ENCODE data around the gene ITIH4.

Gene ITIH4

DNA sequence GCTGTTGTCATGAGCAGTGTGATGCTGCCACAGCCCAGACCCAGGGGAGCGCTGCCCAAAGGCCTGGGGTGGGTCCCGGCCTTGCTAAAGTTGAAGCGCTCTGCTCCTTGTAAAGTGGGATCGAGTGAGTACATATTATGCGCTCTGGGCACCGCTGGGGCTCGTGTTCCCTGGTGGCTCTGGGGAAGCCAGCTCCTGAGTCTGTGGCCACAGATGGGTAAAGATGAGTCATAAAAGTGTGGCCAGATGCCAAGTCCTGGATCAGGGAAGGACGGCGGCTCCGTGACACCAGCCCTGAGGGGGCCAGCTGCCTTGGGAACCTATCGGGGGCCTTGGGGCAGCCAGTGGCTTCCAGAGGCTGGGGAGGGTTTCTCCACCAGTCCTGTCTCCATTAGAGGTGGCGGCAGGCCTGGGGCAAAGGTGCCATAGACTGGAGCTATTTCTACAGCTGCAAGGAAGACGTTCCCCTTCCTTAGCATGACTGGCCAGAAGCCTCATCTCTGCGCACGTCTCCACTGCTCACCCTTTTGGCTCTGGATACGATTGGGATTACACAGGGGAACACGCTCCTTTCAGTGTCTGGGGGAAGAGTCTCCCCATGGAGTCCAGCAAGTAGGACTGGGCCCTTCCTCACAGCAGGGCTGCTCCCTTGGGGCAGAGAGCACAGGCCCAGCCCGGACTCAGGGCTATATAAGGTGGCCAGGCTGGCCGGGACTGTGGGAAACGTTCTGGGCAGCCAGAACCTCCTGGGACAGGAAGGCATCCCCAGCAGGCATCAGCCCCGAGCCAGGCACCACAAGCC is 1.2 kb upstream of the ITIH4 start:
- no peak for DNase-seq (ENCODE audit: low read depth, low spot score)

DNA sequence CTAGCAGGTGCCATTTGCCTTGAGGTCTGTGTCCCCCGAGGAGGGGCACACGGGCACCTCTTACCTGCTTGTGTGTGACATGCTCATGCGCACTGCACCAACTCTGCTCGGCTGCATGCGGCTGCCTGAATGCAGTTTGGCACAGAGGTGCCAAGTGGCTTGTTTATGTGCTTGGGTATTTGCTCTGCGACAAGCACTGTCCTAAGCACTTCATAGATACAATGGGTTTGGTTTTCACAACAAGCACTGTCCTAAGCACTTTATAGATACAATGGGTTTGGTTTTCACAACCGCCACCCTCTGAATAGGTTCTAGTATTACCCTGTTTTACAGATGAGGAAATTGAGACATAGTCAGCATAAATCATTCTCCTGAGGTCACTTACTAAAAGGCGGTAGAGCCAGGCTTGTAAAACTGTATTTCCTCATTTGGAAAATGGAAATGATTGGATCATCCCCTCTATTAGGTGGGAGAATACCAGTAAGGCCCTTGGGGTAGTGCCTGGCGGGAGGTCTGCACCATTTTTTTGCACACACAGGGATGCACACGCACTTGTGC is 487 bp downstream of the ITIH4 start:
- no peak for DNase-seq (ENCODE audit: low read depth, low spot score)

DNA sequence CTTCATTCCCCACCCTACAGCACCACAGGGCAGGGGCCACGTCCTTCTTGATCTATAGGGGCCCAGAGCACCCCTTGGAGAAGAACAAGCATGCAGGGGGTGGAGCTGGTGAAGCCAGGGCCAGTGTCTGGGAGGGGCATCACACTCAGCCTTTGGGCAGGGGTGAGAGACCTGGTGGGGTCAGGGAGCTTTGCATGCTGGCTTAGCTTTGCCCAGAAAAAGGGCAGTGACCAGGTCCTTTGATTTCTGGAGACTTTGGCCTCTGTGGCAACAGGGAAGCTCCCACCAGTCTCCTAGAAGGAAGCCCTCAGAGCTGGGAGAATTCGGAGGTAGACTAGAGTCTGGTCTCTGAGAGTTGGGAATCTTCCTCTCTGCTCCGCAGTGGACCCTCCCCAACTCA is 990 bp downstream of the ITIH4 start:
- DNase-seq (ENCODE audit: low read depth, low spot score) = no peak

DNA sequence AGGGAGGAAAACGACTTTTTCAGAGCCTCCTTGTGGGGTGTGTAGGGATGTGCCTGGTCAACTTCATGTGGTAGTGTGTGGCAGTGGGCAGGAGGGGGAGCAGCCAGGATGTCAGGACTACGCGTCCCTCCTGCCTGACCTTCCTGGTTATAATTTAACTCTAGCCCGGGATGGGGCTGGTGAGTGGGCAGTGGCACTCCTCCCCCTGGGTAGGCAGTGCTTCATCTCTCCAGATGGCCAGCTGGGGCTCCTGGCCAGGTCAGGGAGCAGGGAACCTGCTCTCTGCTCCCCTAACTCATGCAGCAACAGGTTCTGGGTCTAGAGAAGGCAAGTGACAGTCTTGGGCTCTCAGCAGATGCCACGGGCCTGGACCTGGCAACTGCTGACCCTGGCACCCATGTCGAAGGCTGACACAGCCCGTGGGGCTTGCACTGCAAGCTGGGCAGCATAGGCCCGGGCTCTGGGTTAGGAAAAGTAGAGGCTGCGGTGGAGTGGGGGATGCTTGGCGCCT is 2.6 kb downstream of the ITIH4 start:
- DNase-seq (ENCODE audit: low read depth, low spot score) = no peak

DNA sequence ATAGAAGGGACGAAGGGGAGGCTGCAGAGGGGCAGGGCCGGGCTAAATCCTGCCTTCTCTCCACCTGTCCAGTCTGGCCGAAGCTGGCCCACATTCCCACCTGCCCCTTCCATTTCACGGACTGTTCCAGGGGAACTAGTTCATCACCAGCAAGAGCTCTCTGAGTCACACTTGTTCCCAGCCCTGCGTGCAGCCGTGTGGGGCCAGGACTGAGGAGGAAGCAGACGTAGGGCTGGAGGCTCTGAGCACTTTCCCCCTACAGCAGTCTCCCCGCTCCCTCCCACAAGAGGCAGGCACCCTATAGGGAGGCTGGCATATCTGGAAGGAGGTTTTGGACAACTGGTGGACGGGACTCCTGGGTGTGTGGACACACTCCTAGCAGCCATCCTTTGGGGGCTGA is 3.0 kb downstream of the ITIH4 start:
- no peak for DNase-seq (ENCODE audit: low read depth, low spot score)

DNA sequence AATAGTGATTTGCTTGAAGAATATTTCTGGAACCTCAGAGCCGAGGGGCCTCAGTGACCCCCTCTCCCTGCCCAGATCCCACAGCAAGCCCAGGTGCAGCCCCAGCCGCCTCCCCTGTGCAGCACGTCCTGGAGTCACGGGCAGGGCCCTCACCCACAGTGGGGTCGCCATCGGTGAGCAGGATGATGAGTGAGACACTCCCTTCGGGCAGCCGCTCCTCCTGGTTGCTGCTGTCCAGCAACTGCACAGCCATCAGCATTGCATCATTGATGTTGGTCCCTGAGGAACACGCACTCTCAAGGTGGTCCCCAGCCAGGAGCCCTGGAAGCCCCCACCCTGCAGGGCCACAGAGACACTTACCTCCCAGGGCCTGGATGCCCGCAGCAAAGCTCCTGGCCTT is 6.4 kb downstream of the ITIH4 start:
- DNase-seq (ENCODE audit: low read depth, low spot score) = no peak

DNA sequence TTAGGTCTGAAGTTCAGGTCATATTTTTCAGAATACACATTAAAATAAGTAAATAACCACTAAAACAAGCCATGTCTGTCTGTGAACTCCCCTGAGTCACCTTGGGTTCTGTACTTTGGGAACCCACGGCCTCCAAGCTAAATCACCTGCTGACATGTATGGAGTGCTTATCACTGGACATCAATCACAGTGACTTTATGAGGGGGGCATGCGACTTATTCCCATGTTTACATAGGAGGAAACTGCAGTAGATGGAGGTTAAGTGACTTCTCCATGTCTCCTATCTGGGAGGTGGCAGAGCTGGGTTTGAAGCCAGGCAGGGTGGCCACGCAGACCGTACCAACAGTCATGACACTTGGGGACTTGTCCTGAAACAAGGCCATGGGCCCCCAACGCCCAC is 8.1 kb downstream of the ITIH4 start:
- no peak for DNase-seq (ENCODE audit: low read depth, low spot score)

DNA sequence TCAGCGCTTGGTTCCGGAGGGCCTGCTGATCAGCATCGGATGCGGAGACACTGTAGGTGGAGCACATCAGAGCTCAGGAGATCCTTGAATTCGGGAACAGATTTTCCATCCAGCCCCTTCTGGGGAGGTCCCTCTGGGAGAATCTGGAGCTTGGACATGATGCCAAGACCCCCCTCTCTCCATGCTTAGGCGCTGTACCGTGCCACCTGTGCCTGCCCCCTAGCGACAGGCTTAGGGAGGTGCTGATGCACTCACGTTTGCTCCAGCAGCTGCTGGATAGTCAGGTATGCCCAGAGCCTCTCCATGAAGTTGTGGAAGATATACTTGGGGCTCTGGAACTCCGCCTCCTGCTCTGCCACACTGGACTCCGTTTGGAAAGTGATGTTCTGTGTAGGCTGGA is 9.7 kb downstream of the ITIH4 start:
- no peak for DNase-seq (ENCODE audit: low read depth, low spot score)

DNA sequence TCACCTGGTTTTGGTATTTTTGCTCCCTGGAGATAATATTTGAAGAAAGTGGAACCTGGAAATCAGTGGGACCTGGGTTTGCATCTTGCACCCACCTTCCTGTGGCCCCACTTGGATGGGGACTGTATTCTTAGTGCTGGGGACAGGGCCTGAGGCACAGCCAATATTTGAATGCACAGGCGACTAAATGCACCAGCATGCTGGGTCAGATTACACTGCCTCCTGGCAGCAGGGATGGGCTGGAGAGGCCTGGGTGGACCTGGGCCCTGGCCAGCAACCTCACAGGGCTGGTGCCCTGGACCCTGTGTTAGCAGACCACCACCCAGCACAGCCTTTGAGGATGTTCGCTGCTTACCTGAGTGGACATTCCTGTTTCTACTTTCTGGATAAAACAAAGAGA is 10.5 kb downstream of the ITIH4 start:
- no peak for DNase-seq (ENCODE audit: low read depth, low spot score)

DNA sequence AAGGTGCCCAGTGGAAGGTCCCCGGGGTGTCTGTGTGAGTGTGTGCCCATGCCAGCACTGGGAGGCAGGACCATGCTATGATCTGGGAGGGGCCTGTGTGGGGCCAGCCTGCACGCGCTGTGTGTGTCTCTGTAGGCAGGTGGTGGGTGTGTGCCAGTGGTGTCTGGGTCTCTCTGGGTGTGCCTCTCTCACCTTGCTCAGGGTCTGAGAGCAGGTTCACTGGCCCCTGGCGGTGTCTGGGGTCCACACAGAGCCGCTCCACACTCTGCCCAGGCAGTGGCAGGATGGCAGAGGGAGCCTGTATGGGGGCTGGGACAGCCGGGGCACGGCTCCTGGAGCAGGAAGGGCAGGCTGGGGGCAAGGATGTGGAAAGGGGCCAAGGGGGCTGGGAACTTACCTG is 12.6 kb downstream of the ITIH4 start:
- no peak for DNase-seq (ENCODE audit: low read depth, low spot score)

DNA sequence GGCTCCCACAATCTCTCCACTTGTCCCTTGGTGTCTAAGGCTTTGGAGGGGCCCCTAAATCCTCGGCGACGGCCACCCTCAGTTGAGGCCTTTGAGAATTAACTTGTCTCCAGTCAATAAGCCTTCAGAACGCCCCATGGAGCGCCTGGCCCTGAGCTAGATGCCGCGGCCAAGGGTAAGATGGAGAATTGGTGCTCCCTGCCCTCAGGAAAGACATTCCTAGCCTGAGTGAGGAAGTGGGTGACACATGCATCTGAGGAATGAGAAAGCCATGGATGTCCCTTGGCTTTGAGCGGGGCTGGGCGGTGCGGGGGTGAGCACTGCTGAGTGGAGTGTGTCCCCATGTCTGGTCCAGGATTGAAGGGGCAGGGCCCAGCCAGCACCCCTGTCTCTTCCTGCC is 13.3 kb downstream of the ITIH4 start:
- no peak for DNase-seq (ENCODE audit: low read depth, low spot score)

DNA sequence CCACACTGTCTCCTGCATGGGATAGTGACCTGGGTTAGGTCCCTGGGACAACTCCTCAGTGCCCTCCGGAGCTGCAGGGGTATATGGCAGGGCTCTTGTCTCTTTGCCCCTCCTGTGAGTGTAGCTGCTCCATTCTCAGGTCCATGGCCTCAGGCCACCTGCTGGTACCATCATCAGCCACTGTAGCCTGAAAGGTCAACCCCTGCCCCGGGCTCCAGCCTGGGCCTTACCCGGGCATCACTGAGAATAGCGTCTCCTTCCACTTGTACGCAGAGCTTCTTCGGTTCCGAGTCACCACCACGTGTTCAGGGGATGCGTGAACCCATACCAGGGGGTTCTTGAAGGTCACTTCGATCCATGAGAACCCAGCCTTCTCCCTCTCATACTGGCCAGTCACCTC is 13.8 kb downstream of the ITIH4 start:
- DNase-seq (ENCODE audit: low read depth, low spot score) = no peak

DNA sequence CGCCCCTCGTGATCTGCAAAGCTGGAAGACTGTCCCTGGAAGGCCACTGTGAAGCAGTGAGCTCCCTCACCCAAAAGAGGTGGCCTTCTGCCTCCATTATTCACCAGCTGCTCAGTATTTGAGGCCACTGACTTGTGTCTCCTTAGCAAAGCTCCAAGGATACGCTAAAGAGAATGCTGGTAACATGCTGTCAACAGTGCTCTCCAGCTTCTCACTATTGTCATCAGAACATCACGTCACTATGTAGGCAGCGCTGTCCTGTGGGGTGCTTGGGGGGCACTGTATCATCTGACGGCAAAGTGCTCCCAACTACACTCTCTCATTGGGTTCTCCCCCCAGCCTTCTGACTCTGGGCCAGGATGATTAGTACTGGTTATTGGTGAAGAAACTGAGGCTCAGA is 14.3 kb downstream of the ITIH4 start:
- no peak for DNase-seq (ENCODE audit: low read depth, low spot score)

DNA sequence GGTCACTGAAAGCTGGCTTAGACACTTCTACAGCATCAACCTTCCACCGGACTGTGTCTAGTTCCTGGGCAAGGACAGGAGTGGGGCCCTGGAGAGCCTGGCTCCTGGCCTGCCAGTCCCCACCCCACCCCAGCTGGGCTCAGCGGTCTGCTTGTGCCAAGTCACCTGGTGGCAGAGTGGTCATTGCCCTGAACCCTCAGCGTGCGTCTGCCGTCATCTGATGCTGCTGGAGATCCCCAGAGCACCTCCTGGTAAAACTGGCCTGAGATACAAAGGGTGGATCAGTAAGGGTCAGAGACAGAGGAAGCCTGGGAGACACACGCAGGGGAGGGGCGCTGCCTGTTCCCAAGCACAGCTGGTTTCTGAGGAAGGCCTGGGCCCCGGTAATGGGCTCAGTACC is 16.7 kb downstream of the ITIH4 start:
- DNase-seq (ENCODE audit: low read depth, low spot score) = no peak

DNA sequence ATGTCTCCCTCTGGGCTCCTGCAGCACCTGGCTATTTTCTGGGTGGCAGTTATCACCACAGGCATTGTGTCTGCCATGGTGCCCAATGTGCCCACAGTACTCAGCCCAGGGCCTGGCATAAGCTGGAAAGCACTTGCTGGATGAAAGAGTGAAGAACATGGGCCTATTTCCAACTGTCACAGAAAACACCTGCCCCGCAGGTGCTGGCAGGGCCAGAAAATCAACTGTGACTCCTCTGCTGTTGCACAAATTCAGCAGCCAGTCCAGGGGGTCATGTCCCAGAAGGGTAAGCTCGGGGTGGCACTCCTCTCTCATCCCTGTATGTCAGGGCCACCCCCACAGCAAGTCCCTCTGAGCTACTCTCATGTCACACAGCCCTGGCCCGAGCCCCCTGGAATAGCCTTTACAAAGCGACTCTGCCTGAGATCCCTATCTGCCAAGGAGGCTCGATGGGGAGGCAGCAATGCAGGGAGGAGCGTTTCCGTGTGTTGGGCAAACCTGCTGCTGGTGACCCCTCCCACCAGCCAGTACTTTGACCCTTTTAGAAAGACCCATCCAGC is 18.9 kb downstream of the ITIH4 start:
- DNase-seq (ENCODE audit: low read depth, low spot score) = no peak

DNA sequence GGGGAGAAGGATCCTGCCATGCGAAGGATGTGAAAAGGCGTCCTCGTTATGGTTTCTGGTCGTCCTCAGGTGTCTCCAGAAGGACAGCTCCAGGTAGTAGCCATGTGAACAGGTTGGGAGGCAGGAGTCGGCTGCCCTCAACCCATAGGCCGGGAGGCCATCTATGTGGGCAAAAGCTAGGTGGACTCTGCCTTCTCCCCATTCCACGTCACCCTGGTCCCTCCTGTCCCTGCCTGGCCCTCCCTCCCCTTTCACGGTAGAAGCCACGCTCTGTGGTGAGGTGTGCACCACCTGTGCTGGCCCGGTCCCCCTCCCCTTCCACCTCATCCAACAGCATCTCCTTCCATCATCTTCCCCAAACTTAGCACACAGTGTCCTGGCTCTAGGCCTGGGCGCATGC is 19.5 kb downstream of the ITIH4 start:
- no peak for DNase-seq (ENCODE audit: low read depth, low spot score)

DNA sequence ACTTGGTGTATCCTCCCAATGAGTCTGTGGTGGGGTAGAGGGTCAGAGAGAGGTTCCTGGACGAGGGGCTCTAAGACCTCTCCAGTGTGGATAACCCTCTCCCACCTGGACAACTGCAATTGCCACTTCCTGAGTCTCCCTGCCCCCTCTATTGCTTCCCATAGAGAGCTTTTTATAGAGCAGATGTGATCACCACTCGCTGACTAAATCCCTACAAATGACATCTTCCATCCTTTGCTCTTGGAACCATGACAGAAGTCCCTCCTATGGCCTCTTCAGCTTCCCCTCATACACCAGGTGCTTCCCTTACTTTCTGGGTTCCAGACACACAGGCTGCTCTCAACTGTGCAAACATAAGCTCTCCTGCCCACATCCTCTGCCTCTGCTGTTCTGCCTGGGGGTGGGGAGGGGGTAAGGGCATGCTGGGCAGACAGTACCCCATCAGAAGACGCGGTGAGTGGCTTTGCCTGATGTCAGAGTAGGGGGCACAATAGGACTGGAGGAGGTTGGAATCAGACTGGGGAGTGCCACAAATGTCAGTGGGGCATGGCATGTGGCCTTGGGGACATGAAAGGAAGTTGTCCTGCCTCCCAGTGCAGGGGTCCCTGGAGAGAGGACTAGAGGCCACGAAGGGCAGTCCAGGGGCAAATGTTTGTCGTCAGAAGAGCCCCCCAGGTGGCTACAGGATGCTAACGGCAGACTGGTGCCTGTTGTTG is 20.7 kb downstream of the ITIH4 start:
- no peak for DNase-seq (ENCODE audit: low read depth, low spot score)

DNA sequence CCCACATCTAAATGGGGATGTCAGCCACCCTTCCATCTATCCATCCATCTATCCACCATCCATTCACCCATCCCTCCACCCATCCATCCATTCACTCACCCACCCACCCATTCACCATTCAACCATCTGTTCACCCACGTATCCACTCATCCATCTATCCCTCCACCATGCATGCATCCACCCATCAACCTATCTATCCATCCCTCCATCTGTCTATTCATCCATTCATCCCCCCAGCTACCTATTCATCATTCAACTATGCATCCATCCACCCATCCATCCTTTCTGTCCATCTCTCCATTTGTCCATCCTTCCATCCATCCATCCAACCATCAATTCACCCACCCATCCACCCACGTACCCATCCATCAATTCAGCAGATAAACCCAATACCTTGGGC is 21.3 kb downstream of the ITIH4 start:
- DNase-seq (ENCODE audit: low read depth, low spot score) = no peak

DNA sequence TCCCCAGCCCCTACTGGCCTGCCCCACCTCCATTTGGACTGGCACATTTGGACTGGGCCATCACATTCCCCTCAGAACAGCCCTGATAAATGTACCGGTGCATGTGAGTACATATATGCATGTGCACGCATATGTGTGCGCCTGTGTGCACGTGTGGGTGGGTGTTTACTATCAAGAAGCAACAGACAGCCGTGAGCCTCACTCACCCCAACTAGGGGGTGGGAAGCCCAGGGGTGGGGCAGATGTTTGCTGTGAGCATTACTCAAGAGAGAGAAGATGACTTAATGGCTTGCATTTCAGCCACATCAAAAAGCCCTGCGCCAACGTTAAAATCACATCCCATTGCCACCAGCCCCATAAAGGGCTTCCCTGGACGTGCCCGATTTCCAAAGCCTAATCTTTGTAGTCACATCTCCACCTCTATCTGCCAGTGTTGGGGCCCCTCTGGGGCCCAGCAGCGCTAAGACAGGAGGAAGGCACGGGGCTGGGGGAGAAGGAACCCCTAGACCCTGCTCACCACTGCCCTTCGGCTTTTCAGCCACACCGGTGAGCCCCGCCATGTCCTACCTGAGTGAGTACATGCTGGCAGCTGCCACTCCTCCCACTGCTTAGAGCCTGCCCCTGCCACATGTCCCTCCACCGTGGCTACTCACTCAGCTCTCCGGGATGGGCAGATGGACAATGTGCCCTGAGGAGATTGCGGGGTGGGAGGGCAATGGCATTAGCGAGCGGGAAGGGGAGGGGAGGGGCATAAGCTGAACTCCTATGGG is 25.0 kb downstream of the ITIH4 start:
- DNase-seq (ENCODE audit: low read depth, low spot score) = no peak

DNA sequence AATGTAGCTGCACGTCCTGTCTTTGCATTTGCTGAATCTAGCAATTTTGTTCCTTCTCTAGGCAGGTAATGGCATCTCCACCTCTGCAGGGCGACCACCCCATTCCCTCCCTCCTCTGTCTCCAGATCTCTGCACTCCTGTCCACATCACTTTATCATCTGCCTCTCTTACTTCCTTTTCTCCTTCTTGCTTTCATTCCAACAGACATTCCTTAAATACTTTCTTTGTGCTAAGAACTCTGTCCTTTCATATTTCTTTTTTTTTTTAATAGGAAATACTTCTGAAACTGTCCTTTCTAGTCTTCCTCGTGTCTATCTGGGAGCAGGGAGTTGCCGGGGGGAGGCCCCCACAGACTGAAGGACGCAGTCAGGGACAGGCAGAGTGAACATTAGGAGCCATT is 28.6 kb downstream of the ITIH4 start:
- no peak for DNase-seq (ENCODE audit: low read depth, low spot score)

DNA sequence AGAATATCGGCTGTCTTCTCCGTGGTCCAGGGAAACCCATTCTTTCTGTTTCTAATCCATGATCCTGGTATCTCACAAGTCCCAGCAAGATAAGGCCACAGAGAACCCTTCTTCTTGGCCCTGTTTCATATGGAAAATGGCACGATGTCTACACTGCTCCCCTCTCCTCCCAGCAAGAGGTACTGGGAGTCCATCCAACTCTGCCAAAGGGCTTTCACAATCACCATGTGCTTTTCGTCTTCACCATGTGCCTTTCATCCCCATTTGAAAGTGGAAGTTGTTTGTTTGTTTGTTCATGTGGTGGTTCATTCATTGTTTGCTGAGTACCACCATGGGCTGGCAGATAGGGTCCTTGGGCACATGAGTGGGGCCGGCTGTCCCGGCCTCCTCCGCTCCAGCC is 30.4 kb downstream of the ITIH4 start:
- DNase-seq (ENCODE audit: low read depth, low spot score) = no peak

DNA sequence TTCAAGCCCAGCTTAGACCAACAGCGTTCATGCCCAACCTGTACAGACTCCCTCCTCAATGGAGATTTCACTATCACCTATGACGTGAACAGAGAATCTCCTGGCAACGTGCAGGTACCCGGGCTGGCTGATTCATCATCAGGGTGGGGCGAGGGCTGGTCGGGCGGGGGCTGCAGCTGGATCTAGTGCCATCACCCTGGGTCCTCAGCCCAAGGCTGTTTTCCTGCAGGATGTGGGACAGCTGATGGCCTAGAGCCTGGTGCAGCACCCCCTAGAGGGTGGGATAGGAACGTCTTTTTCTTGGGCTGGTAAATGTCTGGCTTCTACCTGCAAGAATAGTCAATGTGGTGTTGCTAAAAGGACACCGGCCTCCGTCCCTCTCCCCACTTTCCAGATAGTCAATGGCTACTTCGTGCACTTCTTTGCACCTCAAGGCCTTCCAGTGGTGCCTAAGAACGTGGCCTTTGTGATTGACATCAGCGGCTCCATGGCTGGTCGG is 31.4 kb downstream of the ITIH4 start:
- DNase-seq (ENCODE audit: low read depth, low spot score) = no peak
